ENCODE data around the gene PSMD6.

PSMD6 gene

DNA sequence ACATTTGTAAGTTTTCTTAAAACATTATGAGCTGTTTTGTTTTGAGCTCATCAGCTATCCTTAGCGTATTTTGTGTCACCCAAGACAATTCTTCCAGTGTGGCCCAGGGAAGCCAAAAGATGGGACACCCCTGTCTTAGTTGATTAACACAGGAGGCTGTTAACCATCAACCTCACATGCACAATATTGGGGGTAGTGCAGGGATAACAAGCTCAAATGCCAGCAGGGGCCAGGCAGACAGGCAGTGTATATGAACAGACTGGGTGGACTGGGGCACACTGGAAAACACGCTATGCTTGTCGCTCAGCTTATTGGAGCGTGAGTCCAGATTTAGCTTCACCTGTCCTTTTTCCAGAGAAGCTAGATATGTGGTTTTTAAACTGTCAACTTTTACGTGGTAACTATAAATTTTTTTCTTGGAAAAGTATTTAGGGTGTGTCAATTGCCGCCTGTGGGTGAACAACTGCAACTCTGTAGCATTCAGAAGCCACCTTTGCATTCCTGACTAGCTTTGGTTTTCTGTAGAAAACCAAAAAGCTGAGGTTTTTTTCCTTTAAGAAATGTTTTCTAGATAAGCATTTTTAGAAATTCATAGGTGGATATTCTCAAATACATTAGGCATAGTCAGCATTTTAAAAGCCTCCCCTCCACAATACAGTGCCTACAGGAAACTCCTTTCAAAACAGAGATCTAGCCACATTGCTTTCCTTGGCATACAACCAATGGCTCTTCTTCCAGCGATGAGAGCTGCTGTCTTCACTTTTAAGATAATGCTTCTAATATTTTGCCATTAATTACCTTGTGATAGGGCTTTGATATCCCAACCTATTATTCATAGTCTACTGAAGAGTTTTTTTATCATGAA is 14.6 kb downstream of the PSMD6 start:
- no peak for DNase-seq (ENCODE audit: low spot score)

- DNase-seq (ENCODE audit: low spot score), result no peak
These were observed 15.3 kb downstream of the PSMD6 start for GRCh38 chr3:64008017-64008416.

GRCh38 chr3:64003589-64003988 is 19.7 kb downstream of the PSMD6 start:
- no peak for DNase-seq (ENCODE audit: low spot score)

DNA sequence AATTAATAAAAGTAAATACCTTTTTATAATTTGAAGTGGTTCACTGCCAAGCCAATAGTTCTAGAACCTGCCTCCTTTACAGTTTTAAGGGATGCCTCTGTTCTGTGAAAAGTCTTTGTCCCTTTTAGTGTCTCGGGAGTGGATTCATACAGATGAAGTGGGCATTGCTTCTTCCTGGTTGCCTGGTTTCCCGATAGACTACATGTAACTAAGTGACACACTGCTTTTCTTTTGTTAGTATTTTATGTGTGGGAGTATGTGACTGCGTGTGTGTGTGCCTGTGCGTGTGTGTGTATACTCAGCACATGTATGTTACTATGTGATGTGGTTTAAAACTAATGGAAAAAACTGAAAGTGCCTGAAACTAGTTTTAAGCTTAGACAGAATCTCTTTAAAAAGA is 21.1 kb downstream of the PSMD6 start:
- DNase-seq (ENCODE audit: low spot score), result no peak

DNA sequence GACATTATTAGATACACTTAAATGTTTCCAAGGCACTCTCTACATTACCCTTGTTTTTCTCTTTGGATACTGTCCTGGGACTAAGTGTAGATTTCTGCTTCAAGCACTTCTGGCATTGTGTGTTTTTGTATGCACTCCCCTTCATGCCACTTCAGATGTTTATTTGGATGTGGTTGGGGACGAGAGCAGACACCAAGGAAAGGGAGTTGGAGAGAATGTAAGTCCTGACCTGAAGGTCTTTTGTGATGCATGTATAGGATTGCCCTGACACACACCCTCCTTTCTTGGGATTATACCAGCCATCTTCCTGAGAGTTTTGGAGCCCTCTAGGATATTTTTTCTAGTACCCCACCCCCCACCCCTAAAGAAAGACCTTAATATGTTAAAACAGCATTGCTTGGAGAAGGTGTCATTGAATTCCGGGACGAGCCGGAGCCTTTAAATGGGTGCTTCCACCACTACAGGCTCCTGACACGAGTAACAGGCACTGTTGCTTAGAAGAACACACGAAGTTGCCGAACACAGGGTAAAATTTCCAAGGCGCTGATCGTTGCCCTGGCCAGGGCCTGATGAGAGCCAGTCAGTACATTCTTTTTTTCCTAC is 22.7 kb downstream of the PSMD6 start:
- peak; percentile 20 for DNase-seq (ENCODE audit: low spot score)

- DNase-seq (ENCODE audit: low spot score), result no peak
These were observed 24.2 kb downstream of the PSMD6 start for GRCh38 chr3:63998852-63999754.

DNA sequence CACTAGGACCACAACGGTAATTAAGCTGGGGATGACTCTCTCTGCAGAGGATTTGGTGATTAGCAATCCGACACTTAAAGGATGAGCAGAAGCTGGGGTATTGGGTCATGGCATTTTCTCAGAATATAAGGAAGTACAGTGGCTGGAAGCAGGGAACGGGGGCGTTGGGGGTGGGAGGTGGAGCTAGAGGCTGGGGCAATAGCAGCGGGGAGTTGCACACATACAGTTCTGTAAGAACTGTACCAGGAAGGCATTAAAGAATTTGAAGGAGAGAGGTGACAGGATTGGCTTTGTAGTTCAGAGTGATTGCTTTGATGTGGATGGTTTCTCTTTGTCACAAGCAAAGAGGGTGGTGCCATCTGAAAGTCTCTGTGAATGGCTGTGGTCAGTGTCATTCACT is 28.2 kb downstream of the PSMD6 start:
- no peak for DNase-seq (ENCODE audit: low spot score)

DNA sequence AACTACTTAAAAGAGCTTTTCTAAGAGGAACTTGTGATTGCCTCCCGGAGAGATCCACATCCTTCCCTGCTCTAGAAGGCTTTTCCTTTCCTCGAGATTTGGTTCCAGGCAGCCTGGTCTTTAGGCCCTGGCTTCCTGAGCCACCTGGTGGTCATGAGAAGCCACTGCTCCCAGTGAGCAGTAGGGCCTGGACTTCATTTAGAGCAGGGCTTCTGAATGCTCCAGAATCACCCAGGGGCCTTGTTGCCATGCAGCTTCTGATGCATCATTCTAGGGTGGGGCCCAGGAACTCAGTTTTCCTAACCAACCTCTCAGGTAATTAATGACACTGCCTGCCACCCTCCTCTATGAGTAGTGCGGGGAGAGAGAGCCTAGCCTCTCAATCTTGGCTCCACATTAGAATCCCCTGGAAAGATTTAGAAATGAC is 29.6 kb downstream of the PSMD6 start:
- DNase-seq (ENCODE audit: low spot score), result peak; percentile 75

DNA sequence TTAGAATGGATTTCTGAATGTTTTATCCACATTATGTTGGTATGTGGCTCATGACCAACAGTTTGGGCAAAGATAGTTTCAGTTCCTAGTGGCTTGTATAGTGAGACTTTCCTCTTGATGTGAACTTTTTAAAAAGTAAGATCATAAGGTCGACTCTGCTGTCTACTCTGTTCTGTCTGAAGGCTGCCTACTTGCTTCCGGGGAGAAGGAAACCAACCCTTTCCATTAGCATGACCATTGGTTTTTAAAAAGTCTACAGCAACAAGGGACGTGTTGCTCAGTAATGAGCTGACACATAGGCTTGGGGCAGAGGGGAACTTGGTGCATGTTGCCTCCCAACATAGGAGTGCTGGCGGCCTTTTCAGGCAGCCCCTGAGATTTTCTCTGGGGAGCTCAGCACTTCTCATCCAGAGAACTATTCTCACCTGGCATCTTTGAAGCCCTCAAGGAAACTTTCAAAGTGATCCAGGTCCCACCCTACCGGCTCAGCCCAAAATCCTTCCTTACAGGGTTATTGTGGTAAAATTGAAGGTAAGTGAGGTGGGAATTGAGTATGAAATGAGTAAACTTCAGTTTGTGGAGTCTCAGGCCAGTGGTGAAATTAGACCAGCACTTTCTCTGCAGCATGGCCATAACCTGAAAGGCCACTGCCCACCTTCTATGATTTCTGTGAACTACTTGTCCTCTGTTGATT is 30.6 kb downstream of the PSMD6 start:
- no peak for DNase-seq (ENCODE audit: low spot score)

- DNase-seq (ENCODE audit: low spot score), result no peak
These were observed 31.6 kb downstream of the PSMD6 start for GRCh38 chr3:63991666-63992065.

DNA sequence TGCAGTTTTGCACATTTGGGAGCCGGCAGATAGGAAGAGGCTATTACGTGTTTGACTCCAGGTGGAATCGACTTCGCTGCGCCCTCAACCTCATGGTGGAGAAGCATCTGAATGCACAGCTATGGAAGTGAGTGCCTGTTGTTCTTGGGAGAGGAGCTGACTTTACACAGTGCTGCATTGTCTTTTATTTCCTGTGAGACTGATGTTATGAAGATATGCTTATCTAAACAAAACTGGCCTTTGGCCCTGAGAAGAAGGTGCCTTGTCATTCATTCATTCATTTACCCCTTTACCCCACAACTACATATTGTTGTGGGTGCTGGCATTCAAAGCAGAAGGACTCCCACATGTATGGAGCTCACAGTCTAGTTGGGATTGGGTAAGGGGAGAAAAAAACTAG is 32.6 kb downstream of the PSMD6 start:
- DNase-seq (ENCODE audit: low spot score), result no peak

GRCh38 chr3:63990204-63990603 is 33.1 kb downstream of the PSMD6 start:
- DNase-seq (ENCODE audit: low spot score), result no peak

GRCh38 chr3:63988943-63989342 is 34.4 kb downstream of the PSMD6 start:
- DNase-seq (ENCODE audit: low spot score), result no peak

DNA sequence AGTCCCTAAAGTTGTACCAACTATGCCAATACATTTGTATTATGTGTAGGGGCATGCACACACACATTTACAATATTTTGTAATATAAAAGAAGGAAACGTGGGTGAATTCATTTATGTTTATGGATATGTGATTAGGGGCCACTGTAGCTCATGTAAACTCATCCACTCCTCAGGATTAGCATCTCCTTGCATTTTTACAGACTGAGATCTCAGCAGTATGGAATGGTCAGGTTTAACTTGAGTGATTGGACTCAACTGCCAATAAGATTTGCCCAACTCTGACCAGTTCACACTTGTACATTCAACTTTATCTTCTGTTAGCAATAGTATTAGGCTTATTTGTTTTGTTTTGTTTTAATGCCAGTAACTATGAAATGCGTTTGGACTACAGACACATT is 36.5 kb downstream of the PSMD6 start:
- no peak for DNase-seq (ENCODE audit: low spot score)

- no peak for DNase-seq (ENCODE audit: low spot score)
These were observed 37.1 kb downstream of the PSMD6 start for GRCh38 chr3:63986146-63986545.

DNA sequence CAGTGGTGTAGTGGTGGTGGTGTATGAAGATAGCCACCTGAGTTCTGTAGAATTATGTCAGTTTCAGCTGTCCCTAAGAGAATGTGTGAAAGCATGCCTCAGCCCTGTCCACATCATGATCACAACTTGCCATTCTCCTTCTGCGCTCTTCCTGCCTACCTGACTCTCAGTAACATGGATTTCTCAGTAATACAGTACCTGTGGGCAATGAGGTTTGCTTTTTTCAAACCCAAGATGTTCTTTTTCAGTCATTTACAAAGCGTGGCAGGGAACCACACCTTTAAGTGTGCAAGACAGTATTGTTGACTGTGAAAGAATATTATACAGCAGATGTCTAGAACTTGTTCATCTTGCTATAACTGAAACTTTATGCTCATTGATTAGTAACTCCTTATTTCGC is 38.9 kb downstream of the PSMD6 start:
- DNase-seq (ENCODE audit: low spot score), result no peak

GRCh38 chr3:63981980-63982379 is 41.3 kb downstream of the PSMD6 start:
- DNase-seq (ENCODE audit: low spot score), result no peak

DNA sequence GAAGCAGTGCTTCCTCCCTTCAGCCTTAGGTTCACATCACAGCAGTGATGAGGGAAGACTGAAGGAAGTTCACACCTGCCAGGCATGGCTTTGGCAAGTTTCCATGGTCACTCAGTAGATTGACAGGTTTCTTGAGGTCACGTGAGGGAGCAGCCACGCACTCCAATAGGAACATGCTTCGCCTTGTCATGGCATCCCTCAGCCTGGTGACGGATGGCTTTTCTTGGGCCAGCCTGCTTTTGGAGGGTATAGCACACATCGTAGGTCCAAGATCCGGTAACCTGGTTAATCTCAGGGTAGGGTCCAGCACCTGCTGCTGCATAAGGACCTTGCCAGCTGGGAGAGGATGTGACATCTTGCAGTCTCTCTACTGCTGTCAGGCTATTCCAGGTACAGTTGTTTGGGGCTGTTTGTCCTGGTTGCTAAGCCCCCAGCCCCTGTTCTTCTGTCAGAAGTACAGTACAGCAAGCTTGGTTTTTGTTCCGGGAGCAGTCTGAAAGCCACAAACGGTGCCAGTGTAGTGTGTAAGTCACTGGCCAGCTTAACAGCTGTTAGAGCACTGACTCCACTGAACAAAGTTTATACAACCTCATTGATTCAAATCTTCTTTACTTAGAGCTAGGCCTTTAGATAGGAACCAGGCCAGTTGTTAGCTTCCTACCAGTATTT is 42.3 kb downstream of the PSMD6 start:
- no peak for DNase-seq (ENCODE audit: low spot score)

- DNase-seq (ENCODE audit: low spot score), result no peak
These were observed 43.3 kb downstream of the PSMD6 start for GRCh38 chr3:63980019-63980418.

DNA sequence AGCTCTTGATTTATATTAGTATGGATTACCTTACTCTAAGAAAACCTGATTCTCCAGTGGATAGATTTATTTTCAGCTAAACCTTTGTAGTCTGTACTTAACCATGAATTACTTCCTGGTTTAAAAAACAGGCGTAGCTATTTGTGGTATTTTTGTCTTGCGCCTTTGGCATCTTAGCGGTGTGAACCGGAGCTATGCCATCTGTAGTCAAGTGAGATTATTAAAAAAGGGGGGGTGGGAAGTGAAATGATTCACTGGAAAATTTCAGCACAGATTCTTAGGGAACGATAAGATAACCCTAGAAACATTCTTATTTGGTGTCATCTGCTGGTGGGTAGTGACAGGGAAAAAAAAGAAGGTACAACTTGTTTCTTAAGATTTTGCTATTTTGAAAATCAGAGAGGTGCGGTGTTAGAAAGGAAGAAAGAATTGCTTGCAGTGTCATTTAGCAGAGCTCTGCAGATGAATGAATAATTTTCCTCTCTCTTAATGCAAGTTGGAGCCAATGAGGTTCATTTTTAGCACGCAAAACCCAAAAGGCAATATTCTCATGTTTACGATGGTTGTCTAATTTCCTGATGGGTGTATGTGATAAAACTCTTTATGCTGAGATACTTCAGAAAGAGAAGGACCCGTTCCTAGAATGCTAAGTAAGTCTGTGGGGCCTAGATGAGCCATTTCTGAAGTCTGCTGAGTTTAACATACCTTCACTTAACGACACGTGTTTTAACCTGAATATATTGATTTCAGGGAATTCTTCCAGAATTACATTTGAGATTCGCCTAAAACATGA is 44.0 kb downstream of the PSMD6 start:
- no peak for DNase-seq (ENCODE audit: low spot score)

- no peak for DNase-seq (ENCODE audit: low spot score)
These were observed 45.4 kb downstream of the PSMD6 start for GRCh38 chr3:63977893-63978292.
